GM12892 (cell line): ENCODE results near the gene TBC1D22A.

Experiments used
- POLR2A ChIP-seq: IDR thresholded peaks from 2 replicates; pipeline ENCODE4 v1.6.1; 2011; ENCODE audit warnings: low read depth, low read length, control low read depth
- POLR2AphosphoS5 ChIP-seq: IDR thresholded peaks from 2 replicates; pipeline ENCODE4 v1.6.1; 2011; ENCODE audit warnings: low read depth, low read length, control low read depth

- no peak for TF ChIP-seq POLR2AphosphoS5
- TF ChIP-seq POLR2A = no peak
Observed at GRCh38 chr22:47199261-47199978, 437.0 kb downstream of the TBC1D22A start.
